ENCODE data around the gene TOGARAM1.

- TF ChIP-seq, protein P1, sequence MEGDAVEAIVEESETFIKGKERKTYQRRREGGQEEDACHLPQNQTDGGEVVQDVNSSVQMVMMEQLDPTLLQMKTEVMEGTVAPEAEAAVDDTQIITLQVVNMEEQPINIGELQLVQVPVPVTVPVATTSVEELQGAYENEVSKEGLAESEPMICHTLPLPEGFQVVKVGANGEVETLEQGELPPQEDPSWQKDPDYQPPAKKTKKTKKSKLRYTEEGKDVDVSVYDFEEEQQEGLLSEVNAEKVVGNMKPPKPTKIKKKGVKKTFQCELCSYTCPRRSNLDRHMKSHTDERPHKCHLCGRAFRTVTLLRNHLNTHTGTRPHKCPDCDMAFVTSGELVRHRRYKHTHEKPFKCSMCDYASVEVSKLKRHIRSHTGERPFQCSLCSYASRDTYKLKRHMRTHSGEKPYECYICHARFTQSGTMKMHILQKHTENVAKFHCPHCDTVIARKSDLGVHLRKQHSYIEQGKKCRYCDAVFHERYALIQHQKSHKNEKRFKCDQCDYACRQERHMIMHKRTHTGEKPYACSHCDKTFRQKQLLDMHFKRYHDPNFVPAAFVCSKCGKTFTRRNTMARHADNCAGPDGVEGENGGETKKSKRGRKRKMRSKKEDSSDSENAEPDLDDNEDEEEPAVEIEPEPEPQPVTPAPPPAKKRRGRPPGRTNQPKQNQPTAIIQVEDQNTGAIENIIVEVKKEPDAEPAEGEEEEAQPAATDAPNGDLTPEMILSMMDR (IDR thresholded peaks at IDR 0.05 in 4 of 5, conservative IDR thresholded peaks at IDR 0.05 in 1 of 5), result no peak
- no peak for TF ChIP-seq POLR2A (IDR thresholded peaks at IDR 0.05)
These were observed 9.4 kb upstream of the TOGARAM1 start for GRCh38 chr14:44952391-44953110.

Data from gastrocnemius medialis (tissue), 4 donors.